MM.1S (cell line): Measurements from ENCODE around the gene FEN1.

Experiments used
- DNase-seq: peaks from one replicate; pipeline ENCODE4 v3.0.0-alpha.2; 2015
- H2AFZ ChIP-seq: fragments of 300-600 bp; sonication (generic); 2 replicates; pipeline ENCODE4 v1.6.0; 2016; ENCODE audit warnings: antibody characterized with exemption, low read length
- H3F3A ChIP-seq: fragments of 300-600 bp; sonication (generic); 2 replicates; pipeline ENCODE4 v1.6.1; 2016; ENCODE audit warnings: mild to moderate bottlenecking, antibody characterized with exemption, low read length, moderate library complexity, mixed read lengths; ENCODE audit not compliant: insufficient read depth
- H3K27ac ChIP-seq: fragments of 300-600 bp; sonication (generic); 2 replicates; pipeline ENCODE4 v1.5.1; 2016; ENCODE audit warnings: mild to moderate bottlenecking, low read length
- H3K27me3 ChIP-seq: fragments of 300-600 bp; sonication (generic); replicated peaks from 2 replicates; pipeline ENCODE4 v1.6.0; 2016; ENCODE audit warnings: low read length; ENCODE audit not compliant: insufficient read depth
- H3K36me3 ChIP-seq: fragments of 300-600 bp; sonication (generic); replicated peaks from 2 replicates; pipeline ENCODE4 v1.6.1; 2016; ENCODE audit warnings: mild to moderate bottlenecking, low read length, mixed read lengths; ENCODE audit not compliant: insufficient read depth
- H3K4me1 ChIP-seq: fragments of 300-600 bp; sonication (generic); 2 replicates; pipeline ENCODE4 v1.6.1; 2016; ENCODE audit warnings: low read length, mixed read lengths
- H3K4me2 ChIP-seq: fragments of 300-600 bp; sonication (generic); 2 replicates; pipeline ENCODE4 v1.6.0; 2016; ENCODE audit warnings: low read depth, low read length
- H3K4me3 ChIP-seq: fragments of 300-600 bp; sonication (generic); 2 replicates; pipeline ENCODE4 v1.5.1; 2016; ENCODE audit warnings: low read length, mixed read lengths
- H3K79me2 ChIP-seq: fragments of 300-600 bp; sonication (generic); 2 replicates; pipeline ENCODE4 v1.6.1; 2016; ENCODE audit warnings: mixed run types, low read length, mixed read lengths
- H3K9ac ChIP-seq: fragments of 300-600 bp; sonication (generic); 2 replicates; pipeline ENCODE4 v1.6.1; 2016; ENCODE audit warnings: low read length, mixed read lengths
- H3K9me2 ChIP-seq: fragments of 300-600 bp; sonication (generic); replicated peaks from 2 replicates; pipeline ENCODE4 v1.6.1; 2016; ENCODE audit warnings: mild to moderate bottlenecking, low read length, mixed read lengths; ENCODE audit not compliant: insufficient read depth
- H3K9me3 ChIP-seq: fragments of 300-600 bp; sonication (generic); replicated peaks from 2 replicates; pipeline ENCODE4 v1.6.1; 2016; ENCODE audit warnings: mild to moderate bottlenecking, low read length, mixed read lengths; ENCODE audit not compliant: insufficient read depth
- H4K20me1 ChIP-seq: fragments of 300-600 bp; sonication (generic); 2 replicates; pipeline ENCODE4 v1.6.1; 2016; ENCODE audit warnings: mild to moderate bottlenecking, low read length, moderate library complexity, mixed read lengths; ENCODE audit not compliant: insufficient read depth
- CTCF ChIP-seq: fragments of 300-600 bp; sonication (generic); IDR thresholded peaks from 2 replicates; pipeline ENCODE4 v1.5.1; 2016; ENCODE audit warnings: antibody characterized with exemption, low read length, mixed read lengths
- EZH2 ChIP-seq: fragments of 300-600 bp; sonication (generic); optimal IDR thresholded peaks from 2 replicates; pipeline ENCODE3; 2017; ENCODE audit warnings: low read depth, mild to moderate bottlenecking, antibody characterized with exemption, low read length, mixed read lengths
- EZH2phosphoT487 ChIP-seq: fragments of 300-600 bp; sonication (generic); IDR thresholded peaks from 2 replicates; pipeline ENCODE4 v1.6.1; 2018; ENCODE audit warnings: antibody characterized with exemption, low read length

Gene FEN1

GRCh38 chr11:61765550-61766253 lies 27.0 kb upstream of the FEN1 start:
- Histone ChIP-seq H3K4me1 (no peaks in the 10 kb centered on the region), H3K79me2 (no peaks in the 10 kb centered on the region), H2AFZ (no peak overlapping the region), H3K4me3 (no peak overlapping the region), H3K27me3 (peaks cover 57% of the 10 kb centered on the region), H4K20me1 (no peaks in the 10 kb centered on the region), H3K27ac (no peak overlapping the region), H3K9ac (no peak overlapping the region), H3K36me3 (no peaks in the 10 kb centered on the region), H3F3A (no peaks in the 10 kb centered on the region), H3K4me2 (no peak overlapping the region), H3K9me2 (no peaks in the 10 kb centered on the region), H3K9me3 (no peaks in the 10 kb centered on the region)
- TF ChIP-seq EZH2phosphoT487 (no peak), EZH2 (no peak), CTCF (no peak)
- DNase-seq, result no peak

- no peaks in the 10 kb centered on the region for H3K4me1 ChIP-seq
- no peak overlapping the region for H3K27ac ChIP-seq
- DNase-seq, result no peak
Measured at GRCh38 chr11:61766353-61766841, 26.3 kb upstream of the FEN1 start.

GRCh38 chr11:61768376-61769076 lies 24.2 kb upstream of the FEN1 start:
- no peak overlapping the region for H2AFZ ChIP-seq
- peaks cover 41% of the 10 kb centered on the region for H3K27me3 ChIP-seq
- H3K27ac ChIP-seq, result no peak overlapping the region
- no peaks in the 10 kb centered on the region for H3K9me2 ChIP-seq
- H3K4me2 ChIP-seq, result no peak overlapping the region
- no peaks in the 10 kb centered on the region for H4K20me1 ChIP-seq
- TF ChIP-seq EZH2 (no peak), CTCF (no peak), EZH2phosphoT487 (no peak)
- no peaks in the 10 kb centered on the region for H3K4me1 ChIP-seq
- H3K4me3 ChIP-seq, result no peak overlapping the region
- H3K36me3 ChIP-seq, result no peaks in the 10 kb centered on the region
- H3F3A ChIP-seq, result no peaks in the 10 kb centered on the region
- no peak overlapping the region for H3K9ac ChIP-seq
- no peaks in the 10 kb centered on the region for H3K79me2 ChIP-seq
- no peaks in the 10 kb centered on the region for H3K9me3 ChIP-seq
- DNase-seq, result no peak

More at GRCh38 chr11:61766353-61766841, 26.3 kb upstream of the FEN1 start:
- H3F3A ChIP-seq, result no peaks in the 10 kb centered on the region
- no peaks in the 10 kb centered on the region for H4K20me1 ChIP-seq
- no peaks in the 10 kb centered on the region for H3K36me3 ChIP-seq
- H2AFZ ChIP-seq, result no peak overlapping the region
- H3K9me3 ChIP-seq, result no peaks in the 10 kb centered on the region
- H3K9me2 ChIP-seq, result no peaks in the 10 kb centered on the region
- TF ChIP-seq EZH2 (no peak), EZH2phosphoT487 (no peak), CTCF (no peak)
- peaks cover 60% of the 10 kb centered on the region for H3K27me3 ChIP-seq
- H3K79me2 ChIP-seq, result no peaks in the 10 kb centered on the region
- no peak overlapping the region for H3K9ac ChIP-seq
- H3K4me3 ChIP-seq, result no peak overlapping the region
- H3K4me2 ChIP-seq, result no peak overlapping the region
